ENCODE results near the gene ANO9.
"Not testable (repeated sequence)": the region's sequence is repeated elsewhere in the genome, so short reads cannot be mapped to it uniquely, and the experiment has no call there.

ANO9 gene

DNA sequence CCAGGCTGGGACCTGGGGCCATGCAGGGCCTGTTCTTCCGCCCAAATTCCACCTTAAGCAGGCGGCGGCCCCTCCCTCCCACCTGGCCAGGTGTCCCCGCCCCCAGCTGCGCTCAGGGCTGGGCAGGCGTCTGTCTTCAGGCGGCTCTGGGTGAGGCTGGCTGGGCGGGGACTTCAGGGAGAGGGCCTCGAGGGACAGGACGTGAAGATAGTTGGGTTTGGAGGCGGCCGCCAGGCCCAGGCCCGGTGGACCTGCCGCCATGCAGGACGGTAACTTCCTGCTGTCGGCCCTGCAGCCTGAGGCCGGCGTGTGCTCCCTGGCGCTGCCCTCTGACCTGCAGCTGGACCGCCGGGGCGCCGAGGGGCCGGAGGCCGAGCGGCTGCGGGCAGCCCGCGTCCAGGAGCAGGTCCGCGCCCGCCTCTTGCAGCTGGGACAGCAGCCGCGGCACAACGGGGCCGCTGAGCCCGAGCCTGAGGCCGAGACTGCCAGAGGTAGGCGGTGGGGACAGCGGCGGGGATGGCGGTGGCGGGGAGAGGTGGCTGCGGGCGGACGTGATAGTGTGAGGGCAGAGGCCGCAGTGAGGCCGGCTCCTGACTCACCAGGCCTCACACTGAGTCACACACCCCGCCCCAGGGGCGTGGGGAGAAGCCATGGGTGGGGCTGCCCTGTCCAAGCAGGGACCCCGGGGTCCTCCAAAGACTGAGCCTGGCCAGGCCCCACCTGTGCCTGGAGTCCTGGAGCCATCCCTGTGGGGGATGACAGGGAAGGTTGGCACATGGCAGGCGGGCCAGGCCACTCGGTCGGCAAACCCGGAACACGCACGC lies 47.6 kb downstream of the ANO9 start, which contains the start of gene PKP3:
TSS of gene PKP3 (plus strand) at position 176 of the 824 bp plus-strand sequence. CDS start at position 260, 84 bp downstream.
- H3K27ac ChIP-seq (ENCODE audit: insufficient read depth, low read length, poor library complexity, severe bottlenecking), result no peak within 1 kb of the TSS
- no peaks in the 10 kb centered on the region for H3K27me3 ChIP-seq (replicated peaks; ENCODE audit: control insufficient read depth, insufficient read depth, low read length, poor library complexity, severe bottlenecking)
- H3K36me3 ChIP-seq (ENCODE audit: control insufficient read depth, insufficient read depth, low read length), result no peaks in the 10 kb centered on the region
- H3K9me3 ChIP-seq (ENCODE audit: control insufficient read depth, low read length), result no peaks in the 10 kb centered on the region
- no peak within 1 kb of the TSS for H3K4me3 ChIP-seq (ENCODE audit: insufficient read depth, low read depth, low read length, poor library complexity, severe bottlenecking)
- peaks cover 11% of the 10 kb centered on the region for H3K4me1 ChIP-seq (ENCODE audit: control insufficient read depth, insufficient read depth, low read length, poor library complexity, severe bottlenecking)
- no peak for DNase-seq

DNA sequence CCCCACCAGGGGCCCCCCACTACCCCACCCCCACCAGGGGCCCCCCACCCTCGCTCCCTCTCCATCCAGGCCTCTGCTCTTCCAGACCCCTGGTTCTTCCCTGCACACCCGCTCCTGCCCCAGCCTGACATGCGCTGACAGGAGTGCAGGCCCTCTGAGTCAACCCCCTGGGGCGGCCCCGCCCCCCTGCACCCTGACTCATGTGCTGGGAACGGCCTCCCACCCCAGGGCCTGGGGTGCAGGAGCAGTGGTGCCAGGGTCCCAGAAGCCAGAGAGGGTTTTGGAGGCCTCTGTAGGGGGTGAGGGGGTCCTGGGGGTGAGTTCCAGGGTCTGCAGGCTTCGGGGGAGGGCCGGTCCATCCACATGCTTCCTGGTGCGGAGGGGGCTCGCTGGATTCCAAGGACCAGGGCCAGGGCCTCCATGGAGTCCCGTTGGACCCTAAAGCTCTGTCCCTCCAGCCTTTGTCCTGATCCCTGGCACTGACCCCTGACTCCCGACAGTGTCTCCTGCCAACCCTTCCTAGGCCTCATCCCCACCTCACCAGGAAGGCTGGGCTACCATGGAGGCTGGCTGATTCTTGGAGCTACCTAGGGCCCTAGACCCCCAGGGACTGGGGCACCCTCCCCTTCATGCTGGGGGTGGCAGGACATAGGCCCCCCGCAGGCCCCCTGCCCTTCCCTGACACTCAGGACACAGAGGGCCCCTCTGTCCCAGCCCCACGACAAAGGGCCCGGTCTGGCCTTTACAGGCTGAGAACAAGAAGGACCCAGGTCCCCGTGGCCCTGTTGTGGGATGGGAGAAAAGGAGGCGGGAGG lies 48.4 kb downstream of the ANO9 start:
- H3K27me3 ChIP-seq (replicated peaks; ENCODE audit: control insufficient read depth, insufficient read depth, low read length, poor library complexity, severe bottlenecking), result no peaks in the 10 kb centered on the region
- H3K4me3 ChIP-seq (ENCODE audit: insufficient read depth, low read depth, low read length, poor library complexity, severe bottlenecking), result no peak overlapping the region
- peaks cover 11% of the 10 kb centered on the region for H3K4me1 ChIP-seq (ENCODE audit: control insufficient read depth, insufficient read depth, low read length, poor library complexity, severe bottlenecking)
- no peak for DNase-seq
- no peaks in the 10 kb centered on the region for H3K36me3 ChIP-seq (ENCODE audit: control insufficient read depth, insufficient read depth, low read length)
- H3K27ac ChIP-seq (ENCODE audit: insufficient read depth, low read length, poor library complexity, severe bottlenecking), result no peak overlapping the region
- H3K9me3 ChIP-seq (ENCODE audit: control insufficient read depth, low read length), result no peaks in the 10 kb centered on the region

DNA sequence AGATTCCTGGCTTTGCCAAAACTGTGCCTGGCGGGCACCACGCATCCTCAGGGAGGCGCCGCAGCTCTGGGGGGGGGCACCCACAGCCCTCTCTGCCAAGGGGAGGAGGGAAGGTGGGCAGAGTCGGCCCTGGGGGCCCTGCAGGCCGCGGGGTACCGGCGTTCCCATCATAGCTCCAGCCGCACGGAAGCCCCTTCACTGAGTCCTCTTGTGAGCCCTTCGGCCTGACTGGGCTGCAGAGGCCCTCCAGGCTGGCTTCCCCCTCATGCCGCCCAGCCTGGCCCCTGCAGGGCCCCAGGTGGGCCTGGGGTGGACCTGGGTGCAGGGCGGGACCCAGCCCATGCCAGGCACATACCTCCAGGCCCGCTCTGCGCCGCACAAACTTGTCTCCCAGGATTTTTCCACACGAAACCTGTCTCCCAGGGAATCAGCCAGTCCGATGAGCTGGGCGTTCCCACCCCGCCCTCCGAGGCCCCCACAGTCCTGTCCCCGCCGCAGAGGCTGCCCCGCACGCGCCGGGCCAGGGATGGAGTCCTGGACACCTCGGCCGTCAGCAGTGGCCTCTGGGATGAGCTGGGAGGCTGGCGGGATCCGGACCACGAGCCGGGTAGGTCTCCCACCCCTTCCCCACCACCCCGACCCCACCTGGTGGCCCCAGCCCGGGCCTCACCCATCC lies 49.6 kb downstream of the ANO9 start:
- Histone ChIP-seq H3K4me1 (ENCODE audit: control insufficient read depth, insufficient read depth, low read length, poor library complexity, severe bottlenecking) (peaks cover 9% of the 10 kb centered on the region), H3K4me3 (ENCODE audit: insufficient read depth, low read depth, low read length, poor library complexity, severe bottlenecking) (no peak overlapping the region), H3K9me3 (ENCODE audit: control insufficient read depth, low read length) (no peaks in the 10 kb centered on the region), H3K27me3 (replicated peaks; ENCODE audit: control insufficient read depth, insufficient read depth, low read length, poor library complexity, severe bottlenecking) (no peaks in the 10 kb centered on the region), H3K27ac (ENCODE audit: insufficient read depth, low read length, poor library complexity, severe bottlenecking) (no peak overlapping the region), H3K36me3 (ENCODE audit: control insufficient read depth, insufficient read depth, low read length) (no peaks in the 10 kb centered on the region)
- DNase-seq, result no peak

DNA sequence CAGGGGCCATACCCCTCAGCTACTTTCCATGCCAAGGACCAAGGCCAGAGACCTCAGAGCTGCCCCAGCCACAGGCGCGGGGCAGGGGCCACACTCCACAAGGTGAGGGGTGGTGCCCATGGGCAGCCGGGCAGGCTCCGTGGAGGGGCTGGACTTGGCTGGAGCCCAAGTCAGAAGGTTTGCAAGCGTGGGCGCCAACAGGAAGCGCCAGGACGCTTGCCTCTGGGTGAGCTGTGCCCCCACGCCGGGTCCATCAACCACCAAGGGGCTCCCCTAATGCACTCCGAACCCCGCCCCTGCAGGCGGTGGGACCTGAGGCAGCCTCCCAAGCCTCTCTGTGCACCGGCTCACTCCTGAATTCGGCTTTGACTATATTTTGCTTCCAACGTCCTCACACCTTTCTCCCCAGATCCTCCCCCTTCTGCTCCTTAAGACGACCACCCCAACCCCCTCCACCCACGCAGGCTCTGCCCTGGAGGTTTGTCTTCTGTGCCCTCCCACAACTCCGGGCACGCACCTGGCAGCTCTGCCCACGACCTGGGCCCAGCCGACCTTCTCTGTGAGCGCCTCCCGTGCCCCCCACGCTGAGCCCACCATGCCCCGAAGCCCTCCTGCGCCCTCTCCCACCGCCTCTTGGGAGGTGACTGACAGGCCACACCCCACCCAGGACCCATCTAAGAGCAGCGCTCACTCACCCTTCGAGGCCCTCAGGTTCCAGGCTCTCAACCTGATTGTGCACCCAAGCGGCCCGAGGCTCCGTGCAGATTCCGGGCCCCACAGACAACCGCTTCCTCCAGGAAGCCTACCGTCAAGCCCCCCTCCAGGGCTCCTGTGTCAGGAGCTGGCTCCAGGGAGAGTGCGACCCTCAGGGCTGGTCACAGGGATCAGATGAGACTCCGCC lies 50.4 kb downstream of the ANO9 start:
- peaks cover 5% of the 10 kb centered on the region for H3K9me3 ChIP-seq (ENCODE audit: control insufficient read depth, low read length)
- DNase-seq, result no peak
- H3K27me3 ChIP-seq (replicated peaks; ENCODE audit: control insufficient read depth, insufficient read depth, low read length, poor library complexity, severe bottlenecking), result no peaks in the 10 kb centered on the region
- peaks cover 2% of the 10 kb centered on the region for H3K4me1 ChIP-seq (ENCODE audit: control insufficient read depth, insufficient read depth, low read length, poor library complexity, severe bottlenecking)
- no peaks in the 10 kb centered on the region for H3K36me3 ChIP-seq (ENCODE audit: control insufficient read depth, insufficient read depth, low read length)
- no peak overlapping the region for H3K4me3 ChIP-seq (ENCODE audit: insufficient read depth, low read depth, low read length, poor library complexity, severe bottlenecking)
- no peak overlapping the region for H3K27ac ChIP-seq (ENCODE audit: insufficient read depth, low read length, poor library complexity, severe bottlenecking)

DNA sequence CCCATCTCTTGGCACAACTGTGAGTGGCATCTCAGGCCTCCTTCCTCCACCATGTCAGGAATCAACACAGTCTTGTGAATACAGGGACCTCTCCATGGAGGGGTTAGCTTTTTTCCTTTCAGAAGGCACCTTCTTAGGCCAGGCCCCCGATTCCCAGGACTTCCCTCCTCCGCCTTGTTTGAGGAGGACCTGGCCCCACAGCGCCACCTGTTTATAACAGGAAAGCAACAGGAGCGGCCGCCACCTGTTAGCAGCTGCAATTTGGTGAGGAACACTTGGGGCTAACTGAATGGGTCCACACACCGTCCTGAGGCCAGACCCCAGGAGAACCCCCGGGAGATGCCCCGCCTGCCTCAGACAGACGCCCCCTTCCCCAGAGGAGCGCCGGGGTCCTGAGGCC lies 51.6 kb downstream of the ANO9 start:
- no peak for DNase-seq
- Histone ChIP-seq H3K4me3 (ENCODE audit: insufficient read depth, low read depth, low read length, poor library complexity, severe bottlenecking) (no peak overlapping the region), H3K36me3 (ENCODE audit: control insufficient read depth, insufficient read depth, low read length) (no peaks in the 10 kb centered on the region)

DNA sequence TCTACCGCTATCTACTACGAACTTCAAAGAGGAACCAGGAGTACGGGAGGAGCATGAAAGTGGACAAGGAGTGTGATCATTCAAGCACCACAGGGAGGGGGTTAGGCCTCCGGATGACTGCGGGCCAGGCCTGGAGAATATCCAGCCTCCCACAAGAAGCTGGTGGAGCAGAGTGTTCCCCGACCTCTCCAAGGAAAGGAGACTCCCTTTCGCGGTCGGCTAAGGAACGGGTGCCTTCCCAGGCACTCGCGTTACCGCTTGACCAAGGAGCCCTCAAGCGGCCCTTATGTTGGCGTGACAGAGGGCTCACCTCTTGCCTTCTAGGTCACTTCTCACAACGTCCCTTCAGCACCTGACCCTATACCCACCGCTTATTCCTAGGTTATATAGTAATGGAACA lies 52.4 kb downstream of the ANO9 start:
- H3K27ac ChIP-seq (ENCODE audit: insufficient read depth, low read length, poor library complexity, severe bottlenecking); DNase-seq; H3K4me3 ChIP-seq (ENCODE audit: insufficient read depth, low read depth, low read length, poor library complexity, severe bottlenecking); H3K36me3 ChIP-seq (ENCODE audit: control insufficient read depth, insufficient read depth, low read length); H3K9me3 ChIP-seq (ENCODE audit: control insufficient read depth, low read length); H3K4me1 ChIP-seq (ENCODE audit: control insufficient read depth, insufficient read depth, low read length, poor library complexity, severe bottlenecking); H3K27me3 ChIP-seq (replicated peaks; ENCODE audit: control insufficient read depth, insufficient read depth, low read length, poor library complexity, severe bottlenecking): not testable (repeated sequence)

More for the DNA sequence above, 51.6 kb downstream of the ANO9 start:
- Histone ChIP-seq H3K27ac (ENCODE audit: insufficient read depth, low read length, poor library complexity, severe bottlenecking) (no peak overlapping the region), H3K9me3 (ENCODE audit: control insufficient read depth, low read length) (peaks cover 5% of the 10 kb centered on the region), H3K4me1 (ENCODE audit: control insufficient read depth, insufficient read depth, low read length, poor library complexity, severe bottlenecking) (no peaks in the 10 kb centered on the region), H3K27me3 (replicated peaks; ENCODE audit: control insufficient read depth, insufficient read depth, low read length, poor library complexity, severe bottlenecking) (no peaks in the 10 kb centered on the region)

DNA sequence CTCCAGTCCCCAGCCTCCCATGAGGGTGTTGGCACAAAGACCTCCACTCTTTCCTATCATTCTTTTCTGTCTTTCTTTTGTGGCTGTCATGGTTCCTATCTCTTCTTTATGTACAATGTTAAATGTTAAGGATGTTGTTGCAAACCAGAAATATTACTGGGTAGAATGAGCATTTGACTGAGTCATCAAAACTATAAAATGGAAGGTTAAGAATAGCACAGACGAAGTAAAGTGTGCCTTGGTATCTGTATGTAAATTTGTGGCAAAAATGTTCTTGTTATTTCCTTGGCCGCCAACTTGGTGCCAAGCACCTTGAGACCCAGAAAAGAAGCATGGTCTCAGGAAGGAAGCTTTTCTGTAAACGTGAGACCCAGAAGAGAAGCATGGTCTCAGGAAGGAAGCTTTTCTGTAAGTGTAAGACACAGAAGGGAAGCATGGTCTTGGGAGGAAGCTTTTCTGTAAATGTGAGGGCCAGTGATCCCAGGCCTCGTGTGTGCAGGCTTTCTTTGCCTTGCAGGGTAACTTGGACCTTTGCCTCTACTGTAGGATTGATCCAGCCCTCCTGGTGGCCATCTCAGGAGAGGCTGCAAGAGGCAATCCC lies 54.5 kb downstream of the ANO9 start:
- no peaks in the 10 kb centered on the region for H3K27me3 ChIP-seq (replicated peaks; ENCODE audit: control insufficient read depth, insufficient read depth, low read length, poor library complexity, severe bottlenecking)
- no peak overlapping the region for H3K27ac ChIP-seq (ENCODE audit: insufficient read depth, low read length, poor library complexity, severe bottlenecking)
- no peaks in the 10 kb centered on the region for H3K4me1 ChIP-seq (ENCODE audit: control insufficient read depth, insufficient read depth, low read length, poor library complexity, severe bottlenecking)
- H3K4me3 ChIP-seq (ENCODE audit: insufficient read depth, low read depth, low read length, poor library complexity, severe bottlenecking), result no peak overlapping the region
- peaks cover 5% of the 10 kb centered on the region for H3K9me3 ChIP-seq (ENCODE audit: control insufficient read depth, low read length)
- H3K36me3 ChIP-seq (ENCODE audit: control insufficient read depth, insufficient read depth, low read length), result no peaks in the 10 kb centered on the region
- no peak for DNase-seq

DNA sequence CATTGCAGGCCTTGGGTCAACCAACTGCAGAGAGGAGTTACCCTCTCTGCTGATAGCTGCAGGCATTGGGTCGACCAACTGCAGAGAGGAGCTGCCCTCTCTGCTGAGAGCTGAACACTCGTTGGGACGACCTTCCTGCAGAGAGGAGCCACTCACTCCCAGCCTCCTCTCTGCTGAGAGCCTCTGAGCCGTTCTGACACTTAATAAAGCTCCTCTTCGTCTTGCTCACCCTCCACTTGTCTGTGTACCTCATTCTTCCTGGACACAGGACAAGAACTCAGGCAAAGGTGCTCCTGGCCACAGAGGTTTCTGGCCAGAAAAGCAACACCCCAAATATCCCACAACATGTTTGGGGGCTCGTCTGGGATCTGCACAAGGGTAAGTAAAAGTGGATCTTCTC lies 55.3 kb downstream of the ANO9 start:
- H3K27me3 ChIP-seq (replicated peaks; ENCODE audit: control insufficient read depth, insufficient read depth, low read length, poor library complexity, severe bottlenecking), result no peaks in the 10 kb centered on the region
- no peak overlapping the region for H3K27ac ChIP-seq (ENCODE audit: insufficient read depth, low read length, poor library complexity, severe bottlenecking)
- DNase-seq, result no peak
- no peaks in the 10 kb centered on the region for H3K4me1 ChIP-seq (ENCODE audit: control insufficient read depth, insufficient read depth, low read length, poor library complexity, severe bottlenecking)
- H3K9me3 ChIP-seq (ENCODE audit: control insufficient read depth, low read length), result peaks cover 5% of the 10 kb centered on the region
- H3K4me3 ChIP-seq (ENCODE audit: insufficient read depth, low read depth, low read length, poor library complexity, severe bottlenecking), result no peak overlapping the region
- H3K36me3 ChIP-seq (ENCODE audit: control insufficient read depth, insufficient read depth, low read length), result no peaks in the 10 kb centered on the region

All from effector memory CD4-positive, alpha-beta T cell (primary cell).